ENCODE data around the gene SKAP2. TPM values are rescaled to one million over a fixed set of nuclear protein-coding genes. Genes with fewer than 3 reads are reported as not detected.

Gene SKAP2
- total RNA-seq, 1 experiment from 2014 or later: 66.8 TPM

GRCh38 chr7:26663874-26664273 lies 200.5 kb downstream of the SKAP2 start:
- no peaks in the 10 kb centered on the region for H3K9me3 ChIP-seq (ENCODE audit: control insufficient read depth, insufficient read depth, low read depth, low read length)
- TF ChIP-seq POLR2AphosphoS5 (IDR thresholded peaks at IDR 0.05; ENCODE audit: low read depth, low read length): no peak
- TF ChIP-seq TCF7L2 (IDR thresholded peaks at IDR 0.05; ENCODE audit: low read depth, low read length): no peak
- TF ChIP-seq CTCF (IDR thresholded peaks at IDR 0.05): no peak
- TF ChIP-seq REST (IDR thresholded peaks at IDR 0.05; ENCODE audit: insufficient read depth in 1 of 2, low read depth in 2 of 2, low read length in 1 of 2): no peak
- TF ChIP-seq SIN3A (IDR thresholded peaks at IDR 0.05; ENCODE audit: borderline replicate concordance, insufficient read depth, low read depth, low read length): no peak
- POLR2A ChIA-PET: no interaction called here
- peaks cover 4% of the 10 kb centered on the region for H3K4me1 ChIP-seq (ENCODE audit: control insufficient read depth, insufficient read depth, low read length)
- no peak for ATAC-seq
- no peak for DNase-seq (ENCODE audit: low read depth, low spot score)
- H3K4me3 ChIP-seq (ENCODE audit: low read depth in 2 of 2, low read length in 2 of 2): no peak overlapping the region
- no peak overlapping the region for H3K27ac ChIP-seq (ENCODE audit: low read length)
- BruUV-seq (replicated peaks): no TSS peak
- H3K27me3 ChIP-seq (ENCODE audit: control insufficient read depth, insufficient read depth, low read length): no peaks in the 10 kb centered on the region; the same call in 1 of the 2 replicates
- H3K36me3 ChIP-seq (ENCODE audit: control insufficient read depth, insufficient read depth, low read length): no peaks in the 10 kb centered on the region
- intact Hi-C loops (cut with micrococcal nuclease; ENCODE audit: unreplicated experiment) (no loop called here), in situ Hi-C loops (cut with HindIII; ENCODE audit: low pct_unique_long_range_greater_than_20kb, low sequenced_read_pairs) (no loop called here)
- CTCF ChIA-PET: no interaction called here

GRCh38 chr7:26662646-26663045 lies 201.7 kb downstream of the SKAP2 start:
- Histone ChIP-seq H3K27ac (ENCODE audit: low read length) (no peak overlapping the region), H3K4me3 (ENCODE audit: low read depth in 2 of 2, low read length in 2 of 2) (no peak overlapping the region), H3K4me1 (ENCODE audit: control insufficient read depth, insufficient read depth, low read length) (peaks cover 8% of the 10 kb centered on the region), H3K27me3 (ENCODE audit: control insufficient read depth, insufficient read depth, low read length) (no peaks in the 10 kb centered on the region; the same call in 1 of the 2 replicates), H3K9me3 (ENCODE audit: control insufficient read depth, insufficient read depth, low read depth, low read length) (no peaks in the 10 kb centered on the region), H3K36me3 (ENCODE audit: control insufficient read depth, insufficient read depth, low read length) (no peaks in the 10 kb centered on the region)
- ChIA-PET POLR2A (no interaction called here), CTCF (no interaction called here)
- ATAC-seq: no peak
- intact Hi-C loops (cut with micrococcal nuclease; ENCODE audit: unreplicated experiment) (no loop called here), in situ Hi-C loops (cut with HindIII; ENCODE audit: low pct_unique_long_range_greater_than_20kb, low sequenced_read_pairs) (no loop called here)
- BruUV-seq (replicated peaks): no TSS peak
- TF ChIP-seq CTCF (IDR thresholded peaks at IDR 0.05): no peak
- no peak for TF ChIP-seq POLR2AphosphoS5 (IDR thresholded peaks at IDR 0.05; ENCODE audit: low read depth, low read length)
- TF ChIP-seq TCF7L2 (IDR thresholded peaks at IDR 0.05; ENCODE audit: low read depth, low read length): no peak
- DNase-seq (ENCODE audit: low read depth, low spot score): no peak

Measured in Panc1 (cell line).